Lower leg skin (tissue), 4 donors: ENCODE measurements around the gene IL2RG. TPM values are rescaled to one million over a fixed set of nuclear protein-coding genes. Genes with fewer than 3 reads are reported as not detected.

Source experiments
- DNase-seq, 2 donors: peaks; one replicate each; pipeline ENCODE4 v3.0.0-alpha.2; 2019; ENCODE audit warnings: low spot score in 2 of 2
- H3K4me3 ChIP-seq: fragments of 200-600 bp; sonication (generic); 2 replicates; pipeline ENCODE4 v1.5.1; 2017; ENCODE audit warnings: mild to moderate bottlenecking, low read depth; ENCODE audit not compliant: poor library complexity, severe bottlenecking
- POLR2A ChIP-seq, 2 donors: fragments of 450-650 bp; IDR thresholded peaks; one replicate each; pipeline ENCODE4 v1.6.1; 2016 to 2017; ENCODE audit warnings: antibody characterized with exemption in 2 of 2, mild to moderate bottlenecking in 1 of 2, moderate library complexity in 1 of 2
- WGBS, 2 donors: methylation state at CpG; one replicate each; pipeline ENCODE4 v1.1.5; 2018; 5-methylcytosine and 5-hydroxymethylcytosine counted together
- intact Hi-C: fragments of 100-400 bp; cut with DNase I; formaldehyde crosslinking; loops from one replicate; pipeline ENCODE4 v1.15.0; 2023; ENCODE audit warnings: low total_unique reads
- total RNA-seq, 4 donors: library from RNA; depleted of rRNA; stranded (reverse); fragments of >200 nt; gene quantifications; one replicate each; pipeline ENCODE4 v1.1.0, GENCODE V29; 2016
- TF ChIP-seq, protein P1 (sequence below), 3 donors: fragments of 450-650 bp; IDR thresholded peaks; one replicate each; pipeline ENCODE4 v1.5.1; 2016; ENCODE audit warnings: antibody characterized with exemption in 3 of 3, mild to moderate bottlenecking in 3 of 3, moderate library complexity in 2 of 3

Gene IL2RG
- total RNA-seq, 4 donors from 2014 or later: 7.0 to 19.8 (median 10.6) TPM

DNA sequence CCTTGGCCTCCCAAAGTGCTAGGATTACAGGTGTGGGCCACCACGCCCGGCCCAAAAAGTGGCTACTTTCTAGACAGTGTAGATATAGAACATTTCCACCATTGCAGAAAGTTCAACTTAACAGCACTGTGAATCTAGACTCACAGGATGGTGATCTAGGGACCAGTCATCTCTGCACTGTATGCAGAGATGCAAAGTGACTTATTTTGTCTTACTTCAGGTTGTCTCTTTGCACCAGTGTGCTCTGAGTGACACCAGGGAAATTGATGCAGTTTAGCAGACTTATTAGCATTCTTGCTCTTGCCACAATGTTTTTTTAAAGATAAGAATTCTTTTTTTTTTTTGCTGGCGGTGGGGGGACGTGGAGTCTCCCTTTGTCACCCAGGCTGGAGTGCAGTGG, 28.6 kb downstream of the IL2RG start:
- no peak overlapping the region for H3K4me3 ChIP-seq
- intact Hi-C loops: no loop called here
- no peak for DNase-seq
- no peak for TF ChIP-seq POLR2A (IDR thresholded peaks at IDR 0.05)
- TF ChIP-seq, protein P1, sequence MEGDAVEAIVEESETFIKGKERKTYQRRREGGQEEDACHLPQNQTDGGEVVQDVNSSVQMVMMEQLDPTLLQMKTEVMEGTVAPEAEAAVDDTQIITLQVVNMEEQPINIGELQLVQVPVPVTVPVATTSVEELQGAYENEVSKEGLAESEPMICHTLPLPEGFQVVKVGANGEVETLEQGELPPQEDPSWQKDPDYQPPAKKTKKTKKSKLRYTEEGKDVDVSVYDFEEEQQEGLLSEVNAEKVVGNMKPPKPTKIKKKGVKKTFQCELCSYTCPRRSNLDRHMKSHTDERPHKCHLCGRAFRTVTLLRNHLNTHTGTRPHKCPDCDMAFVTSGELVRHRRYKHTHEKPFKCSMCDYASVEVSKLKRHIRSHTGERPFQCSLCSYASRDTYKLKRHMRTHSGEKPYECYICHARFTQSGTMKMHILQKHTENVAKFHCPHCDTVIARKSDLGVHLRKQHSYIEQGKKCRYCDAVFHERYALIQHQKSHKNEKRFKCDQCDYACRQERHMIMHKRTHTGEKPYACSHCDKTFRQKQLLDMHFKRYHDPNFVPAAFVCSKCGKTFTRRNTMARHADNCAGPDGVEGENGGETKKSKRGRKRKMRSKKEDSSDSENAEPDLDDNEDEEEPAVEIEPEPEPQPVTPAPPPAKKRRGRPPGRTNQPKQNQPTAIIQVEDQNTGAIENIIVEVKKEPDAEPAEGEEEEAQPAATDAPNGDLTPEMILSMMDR (IDR thresholded peaks at IDR 0.05): no peak
- 87 to 94% methylated on average over 4 of the region's 4 CpGs for WGBS, 2 donors

DNA sequence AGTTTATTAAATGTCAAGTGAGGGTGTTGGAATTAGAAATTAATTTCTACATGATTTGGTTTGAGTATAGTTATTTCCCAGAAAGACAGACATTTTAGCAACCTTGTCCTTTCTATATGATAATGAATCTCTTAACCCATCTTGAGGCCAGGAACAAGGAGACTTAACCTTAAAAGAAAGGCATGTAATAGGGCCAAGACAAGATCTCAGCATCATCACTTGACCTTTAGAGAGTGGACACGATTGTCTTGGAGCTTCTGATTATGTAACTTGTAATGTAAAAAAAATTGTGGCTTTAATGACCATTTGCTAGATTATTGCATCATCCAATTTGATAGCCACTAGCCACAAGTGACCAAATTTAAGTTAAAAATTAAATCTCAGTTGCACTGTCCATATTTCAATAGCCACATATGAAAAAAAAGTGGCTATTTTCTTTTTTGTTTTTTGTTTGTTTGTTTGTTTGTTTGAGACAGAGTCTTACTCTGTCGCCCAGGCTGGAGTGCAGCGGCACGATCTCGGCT, 29.2 kb downstream of the IL2RG start:
- H3K4me3 ChIP-seq: no peak overlapping the region
- no peak for DNase-seq
- TF ChIP-seq, protein P1 (IDR thresholded peaks at IDR 0.05): no peak
- no peak for TF ChIP-seq POLR2A (IDR thresholded peaks at IDR 0.05)
- intact Hi-C loops: no loop called here
- 82 to 90% methylated on average over 5 of the region's 5 CpGs for WGBS, 2 donors

DNA sequence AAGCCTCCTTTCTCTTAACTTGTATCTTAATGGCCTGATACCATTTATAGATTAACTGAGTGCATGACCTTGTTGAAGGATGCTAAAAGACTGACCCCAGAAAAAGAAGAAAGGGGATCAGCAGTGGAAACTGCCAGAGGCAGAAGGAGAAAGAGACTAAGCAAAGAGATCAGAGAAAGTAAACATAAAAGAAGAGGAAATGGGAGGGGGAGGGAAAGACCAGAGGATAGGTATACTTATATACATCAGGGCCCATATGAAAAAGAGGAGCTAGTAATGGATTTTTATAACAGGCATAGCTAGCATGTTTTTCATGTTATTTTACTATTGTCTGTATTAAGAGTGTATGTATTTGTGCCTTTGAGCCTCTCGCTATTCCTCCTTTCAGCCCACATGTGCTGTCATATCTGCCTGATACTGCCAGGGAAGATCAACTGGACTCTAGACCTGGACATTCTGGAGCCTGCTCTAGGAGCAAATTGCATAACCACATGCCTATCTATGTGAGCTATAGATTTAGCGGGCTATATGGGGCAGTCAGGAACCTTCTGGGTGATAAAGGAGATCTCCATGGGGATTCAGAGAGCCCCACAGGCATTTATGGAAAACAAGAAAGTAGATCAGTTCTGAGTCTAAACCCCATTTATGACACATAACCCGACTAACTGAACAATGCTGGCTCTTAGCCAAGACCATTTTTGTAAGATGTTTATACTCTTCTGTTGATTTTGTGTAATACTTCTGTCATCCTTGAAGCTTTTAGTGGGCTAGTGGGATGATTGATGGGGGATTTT, 29.9 kb downstream of the IL2RG start:
- no peak for DNase-seq
- no peak for TF ChIP-seq POLR2A (IDR thresholded peaks at IDR 0.05)
- 59 to 61% methylated on average over 3 of the region's 3 CpGs for WGBS, 2 donors
- no peak overlapping the region for H3K4me3 ChIP-seq
- intact Hi-C loops: no loop called here

DNA sequence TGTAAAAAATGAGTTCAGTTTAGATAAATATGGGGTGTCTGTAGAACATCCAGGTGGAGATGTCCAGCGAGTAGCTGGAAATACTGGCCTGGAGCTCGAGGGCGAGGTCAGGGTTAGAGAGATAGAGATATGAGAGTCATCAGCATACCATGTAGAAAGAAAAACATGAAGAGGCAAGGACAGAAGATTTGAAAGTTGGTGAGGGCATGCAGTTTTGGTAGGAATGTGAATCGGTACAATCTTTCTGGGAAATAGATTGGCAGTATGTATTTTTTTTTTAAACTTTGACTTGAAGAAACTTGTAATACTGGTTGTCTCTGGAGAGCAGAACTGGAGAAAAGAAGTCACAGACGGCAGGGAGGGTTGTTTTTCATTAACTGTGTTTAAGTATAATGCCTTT, 40.8 kb downstream of the IL2RG start:
- no peak for DNase-seq
- 47 to 57% methylated on average over 5 of the region's 5 CpGs for WGBS, 2 donors
- intact Hi-C loops: no loop called here
- no peak overlapping the region for H3K4me3 ChIP-seq
- TF ChIP-seq, protein P1 (IDR thresholded peaks at IDR 0.05): no peak
- TF ChIP-seq POLR2A (IDR thresholded peaks at IDR 0.05): no peak

DNA sequence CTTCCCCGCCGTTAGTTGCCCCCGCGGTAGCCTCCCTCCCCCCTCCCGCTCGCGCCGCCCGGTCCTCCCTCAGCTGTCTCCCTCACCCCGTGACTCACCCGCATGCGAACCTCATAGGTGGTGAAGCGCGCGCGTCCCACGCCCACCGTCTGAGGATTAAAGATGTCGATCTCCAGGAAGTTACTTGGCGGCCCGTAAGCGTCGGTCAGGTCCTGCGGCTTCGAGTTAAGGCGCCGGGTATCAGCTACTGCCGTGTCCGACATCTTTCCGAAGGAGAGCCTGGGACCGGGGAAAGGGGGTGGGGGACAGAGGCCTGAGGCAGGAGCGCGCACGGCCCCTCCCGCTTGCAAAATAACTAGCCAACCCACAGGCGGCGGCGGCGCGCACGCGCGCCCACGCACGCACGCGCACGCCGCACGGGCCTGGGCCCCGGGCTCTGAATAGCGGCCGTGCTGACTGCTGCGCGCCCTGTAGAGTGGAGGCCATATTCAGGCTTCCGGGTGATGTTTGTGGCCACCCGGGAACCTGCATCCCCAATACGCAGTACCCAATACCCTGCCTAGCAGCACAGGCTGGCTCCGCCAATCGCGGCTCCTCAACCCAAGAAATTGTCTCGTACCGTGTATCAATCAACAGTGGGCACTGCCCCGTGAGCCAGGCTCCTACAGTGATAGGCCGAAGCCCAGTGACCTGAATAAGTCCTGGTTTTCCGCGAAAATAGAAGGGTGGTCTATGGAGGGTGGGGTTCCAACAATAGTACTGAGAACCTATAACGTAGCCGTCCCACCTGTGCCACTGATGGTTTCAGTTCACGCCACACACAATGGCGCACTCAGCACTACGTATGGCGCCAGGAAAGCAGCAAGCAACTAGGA, 43.1 kb downstream of the IL2RG start, which contains the start of gene SNX12:
SNX12 (minus strand) TSS at position 291 of the 875 bp plus-strand sequence; CDS start at position 263, 28 bp downstream.
- peak within 1 kb of the TSS; percentile 56 for H3K4me3 ChIP-seq
- WGBS, 2 donors: 2 to 39% methylated on average over 12 to 71 of the region's 73 CpGs
- intact Hi-C loops: no loop called here
- no peak for TF ChIP-seq POLR2A (IDR thresholded peaks at IDR 0.05)
- TF ChIP-seq, protein P1 (IDR thresholded peaks at IDR 0.05): peak in 1 of 3 donors; percentile 93
- peak; percentile 90 to 97 for DNase-seq

DNA sequence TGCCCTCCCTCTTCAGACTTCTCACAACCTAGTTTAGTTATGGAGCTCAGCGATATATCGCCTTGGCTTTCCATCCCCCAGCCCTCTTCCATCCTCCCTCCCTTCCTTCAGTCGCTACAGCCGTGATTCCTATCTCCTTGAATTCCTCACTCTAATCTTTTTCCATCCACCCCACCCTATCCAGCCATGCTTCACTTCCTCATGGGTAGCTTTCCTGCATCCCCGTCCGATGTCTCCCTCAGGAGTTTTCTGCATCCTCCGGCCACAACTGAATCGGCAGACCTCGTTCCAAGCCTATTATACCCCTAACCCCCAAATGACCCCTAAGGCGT, 43.7 kb downstream of the IL2RG start:
- 1 to 35% methylated on average over 9 to 10 of the region's 10 CpGs for WGBS, 2 donors
- TF ChIP-seq, protein P1 (IDR thresholded peaks at IDR 0.05): no peak
- no peak for TF ChIP-seq POLR2A (IDR thresholded peaks at IDR 0.05)
- intact Hi-C loops: no loop called here

More for the DNA sequence above, 43.7 kb downstream of the IL2RG start:
- peak in 1 of 2 donors; percentile 12 for DNase-seq
- H3K4me3 ChIP-seq: peak overlapping the region; percentile 56
